Keratinocyte (primary cell): ENCODE results near the gene ASPN. TPM values are rescaled to one million over a fixed set of nuclear protein-coding genes. Genes with fewer than 3 reads are reported as not detected.

Experiments used
- DNase-seq: peaks from one replicate; pipeline ENCODE4 v3.0.0-alpha.2; 2011; ENCODE audit warnings: low read depth, missing footprints, low spot score
- FAIRE-seq: peaks from 2 replicates; lab custom pipeline; 2011; peaks lifted over from hg19 to GRCh38; lab: Jason Lieb, UNC
- H2AFZ ChIP-seq: 2 replicates; pipeline ENCODE4 v1.6.0; 2012; ENCODE audit warnings: low read length, control low read depth, inconsistent platforms; ENCODE audit not compliant: control insufficient read depth
- H3K27ac ChIP-seq: 2 replicates; pipeline ENCODE4 v1.5.1; 2011; ENCODE audit warnings: low read length; ENCODE audit not compliant: control insufficient read depth, insufficient read depth
- H3K27me3 ChIP-seq: 3 replicates; pipeline ENCODE4 v1.6.0; 2011; ENCODE audit warnings: low read length; ENCODE audit not compliant: control insufficient read depth, insufficient read depth; ENCODE audit errors: extremely low read depth
- H3K36me3 ChIP-seq, 2 experiments: 2 replicates in 1 of 2; 3 replicates in 1 of 2; pipeline ENCODE4 v1.5.1; 2011; ENCODE audit warnings: low read length in 2 of 2, mild to moderate bottlenecking in 1 of 2; ENCODE audit not compliant: control insufficient read depth in 2 of 2, insufficient read depth in 2 of 2; ENCODE audit errors: extremely low read depth in 1 of 2
- H3K4me1 ChIP-seq: 3 replicates; pipeline ENCODE4 v1.5.1; 2011; ENCODE audit warnings: low read length; ENCODE audit not compliant: control insufficient read depth, insufficient read depth; ENCODE audit errors: extremely low read depth
- H3K4me2 ChIP-seq: 3 replicates; pipeline ENCODE4 v1.6.0; 2011; ENCODE audit warnings: low read depth, low read length; ENCODE audit not compliant: control insufficient read depth, insufficient read depth; ENCODE audit errors: extremely low read depth
- H3K4me3 ChIP-seq, 3 experiments: fragments of 200-600 bp in 1 of 3; sonication (generic) in 1 of 3; 2 replicates in 2 of 3; 3 replicates in 1 of 3; pipeline ENCODE4 v1.5.1; 2011 to 2016; ENCODE audit warnings: low read length in 3 of 3, mild to moderate bottlenecking in 3 of 3, control low read depth in 2 of 3, inconsistent platforms in 1 of 3, low read depth in 1 of 3, mixed read lengths in 1 of 3, mixed run types in 1 of 3, moderate library complexity in 1 of 3; ENCODE audit not compliant: control insufficient read depth in 2 of 3, insufficient read depth in 2 of 3; ENCODE audit errors: extremely low read depth in 1 of 3
- H3K79me2 ChIP-seq: 2 replicates; pipeline ENCODE4 v1.6.0; 2012; ENCODE audit warnings: low read length; ENCODE audit not compliant: control insufficient read depth, insufficient read depth
- H3K9ac ChIP-seq: 3 replicates; pipeline ENCODE4 v1.6.0; 2011; ENCODE audit warnings: low read length; ENCODE audit not compliant: control insufficient read depth, insufficient read depth; ENCODE audit errors: extremely low read depth
- H3K9me1 ChIP-seq: 3 replicates; pipeline ENCODE4 v1.6.0; 2011; ENCODE audit warnings: low read length; ENCODE audit not compliant: control insufficient read depth, insufficient read depth; ENCODE audit errors: extremely low read depth
- H3K9me3 ChIP-seq: 2 replicates; pipeline ENCODE4 v1.5.1; 2012; ENCODE audit warnings: low read depth, low read length; ENCODE audit not compliant: control insufficient read depth
- H4K20me1 ChIP-seq: 3 replicates; pipeline ENCODE4 v1.6.0; 2011; ENCODE audit warnings: low read length; ENCODE audit not compliant: control insufficient read depth, insufficient read depth; ENCODE audit errors: extremely low read depth
- EZH2 ChIP-seq: IDR thresholded peaks from one replicate; pipeline ENCODE4 v1.6.1; 2012; ENCODE audit warnings: inconsistent platforms, mild to moderate bottlenecking, low read length, moderate library complexity
- dilution Hi-C: fragments of 300-500 bp; cut with MboI; formaldehyde crosslinking; loops from one replicate; pipeline ENCODE4 v1.7.0; 2020; ENCODE audit warnings: low sequenced_read_pairs; ENCODE audit not compliant: extremely low pct_ligation_motif_present
- polyA plus RNA-seq, 5 experiments: library from polyadenylated mRNA; depleted of rRNA in 3 of 5; stranded (reverse) in 3 of 5; stranded (forward) in 1 of 5; unstranded in 1 of 5; fragments of >200 nt; gene quantifications; 1 replicate in 1 of 5; 2 replicates in 3 of 5; 3 replicates in 1 of 5; pipeline versions ENCODE4 v1.2.1 to v1.2.3, GENCODE V29; 2011 to 2012; ENCODE audit warnings: missing spikeins in 2 of 5, low read depth in 1 of 5, low replicate concordance in 1 of 5
- TF ChIP-seq, protein P1 (sequence below), 3 experiments: IDR thresholded peaks in 1 of 3; conservative IDR thresholded peaks in 1 of 3; optimal IDR thresholded peaks in 1 of 3; 2 replicates in 2 of 3; 3 replicates in 1 of 3; pipeline versions ENCODE3 to v1.5.1; 2011; ENCODE audit warnings: low read length in 3 of 3, mild to moderate bottlenecking in 3 of 3, moderate library complexity in 2 of 3, control low read depth in 1 of 3, inconsistent platforms in 1 of 3; ENCODE audit not compliant: insufficient read depth in 2 of 3; ENCODE audit errors: extremely low read depth in 1 of 3

Gene ASPN
- polyA plus RNA-seq, 1 donor (not counting 4 experiments of a cell fraction or from before 2014, with no cell fraction given): 0.63 TPM

GRCh38 chr9:92480986-92481633, 1.2 kb downstream of the ASPN start:
- peaks cover 36% of the 10 kb centered on the region for H3K4me1 ChIP-seq
- dilution Hi-C loops: no loop called here
- TF ChIP-seq, protein P1, sequence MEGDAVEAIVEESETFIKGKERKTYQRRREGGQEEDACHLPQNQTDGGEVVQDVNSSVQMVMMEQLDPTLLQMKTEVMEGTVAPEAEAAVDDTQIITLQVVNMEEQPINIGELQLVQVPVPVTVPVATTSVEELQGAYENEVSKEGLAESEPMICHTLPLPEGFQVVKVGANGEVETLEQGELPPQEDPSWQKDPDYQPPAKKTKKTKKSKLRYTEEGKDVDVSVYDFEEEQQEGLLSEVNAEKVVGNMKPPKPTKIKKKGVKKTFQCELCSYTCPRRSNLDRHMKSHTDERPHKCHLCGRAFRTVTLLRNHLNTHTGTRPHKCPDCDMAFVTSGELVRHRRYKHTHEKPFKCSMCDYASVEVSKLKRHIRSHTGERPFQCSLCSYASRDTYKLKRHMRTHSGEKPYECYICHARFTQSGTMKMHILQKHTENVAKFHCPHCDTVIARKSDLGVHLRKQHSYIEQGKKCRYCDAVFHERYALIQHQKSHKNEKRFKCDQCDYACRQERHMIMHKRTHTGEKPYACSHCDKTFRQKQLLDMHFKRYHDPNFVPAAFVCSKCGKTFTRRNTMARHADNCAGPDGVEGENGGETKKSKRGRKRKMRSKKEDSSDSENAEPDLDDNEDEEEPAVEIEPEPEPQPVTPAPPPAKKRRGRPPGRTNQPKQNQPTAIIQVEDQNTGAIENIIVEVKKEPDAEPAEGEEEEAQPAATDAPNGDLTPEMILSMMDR (optimal IDR thresholded peaks at IDR 0.05 in 1 of 3, IDR thresholded peaks at IDR 0.05 in 1 of 3, conservative IDR thresholded peaks at IDR 0.05 in 1 of 3; ENCODE audit: extremely low read depth in 1 of 3, insufficient read depth in 2 of 3, low read length in 3 of 3): no peak
- no peak for TF ChIP-seq EZH2
- peak overlapping the region; percentile 83 for H2AFZ ChIP-seq
- no peaks in the 10 kb centered on the region for H3K27me3 ChIP-seq
- DNase-seq (no peak), FAIRE-seq (peak; percentile 17)
- H3K9ac ChIP-seq: peak overlapping the region; percentile 35
- H3K4me3 ChIP-seq: peak overlapping the region in 2 of 3 experiments; percentile 13 to 39
- H3K36me3 ChIP-seq: no peaks in the 10 kb centered on the region
- no peaks in the 10 kb centered on the region for H3K9me1 ChIP-seq
- no peaks in the 10 kb centered on the region for H4K20me1 ChIP-seq
- H3K9me3 ChIP-seq: no peaks in the 10 kb centered on the region
- H3K27ac ChIP-seq: peak overlapping the region; percentile 90
- peak overlapping the region; percentile 67 for H3K4me2 ChIP-seq
- no peaks in the 10 kb centered on the region for H3K79me2 ChIP-seq

DNA sequence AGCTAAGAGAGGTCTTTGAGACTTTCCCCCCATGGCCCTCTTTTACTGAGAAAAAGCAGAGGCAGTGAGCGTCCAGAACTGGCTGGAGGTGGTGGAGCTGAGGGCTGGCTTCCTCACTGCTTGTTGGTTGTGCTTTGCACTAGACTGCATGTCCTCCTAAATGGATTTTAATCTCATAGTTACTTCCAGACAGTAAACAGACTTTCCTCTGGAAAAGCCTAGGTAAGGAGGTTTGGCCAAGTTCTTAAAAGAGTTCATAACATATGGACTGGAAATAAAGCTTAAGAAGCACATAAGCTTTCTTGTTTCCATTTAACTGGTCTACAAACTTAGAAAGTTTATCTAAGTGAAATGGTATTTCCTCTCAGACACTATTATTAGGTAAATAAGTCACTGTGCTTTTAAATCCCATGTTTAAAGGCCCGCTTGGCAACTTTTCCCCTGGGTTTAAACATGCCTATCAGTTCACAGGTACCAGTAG, 2.0 kb downstream of the ASPN start:
- H3K9me1 ChIP-seq: no peaks in the 10 kb centered on the region
- H3K27me3 ChIP-seq: no peaks in the 10 kb centered on the region
- FAIRE-seq: no peak
- dilution Hi-C loops: no loop called here
- TF ChIP-seq EZH2: no peak
- TF ChIP-seq, protein P1 (optimal IDR thresholded peaks at IDR 0.05 in 1 of 3, IDR thresholded peaks at IDR 0.05 in 1 of 3, conservative IDR thresholded peaks at IDR 0.05 in 1 of 3; ENCODE audit: extremely low read depth in 1 of 3, insufficient read depth in 2 of 3, low read length in 3 of 3): no peak
- H4K20me1 ChIP-seq: no peaks in the 10 kb centered on the region
- peak overlapping the region; percentile 67 for H3K4me2 ChIP-seq
- no peak for DNase-seq
- H3K4me1 ChIP-seq: peaks cover 36% of the 10 kb centered on the region
- H3K36me3 ChIP-seq: no peaks in the 10 kb centered on the region
- H3K4me3 ChIP-seq: no peak overlapping the region
- H3K79me2 ChIP-seq: no peaks in the 10 kb centered on the region
- H3K27ac ChIP-seq: peak overlapping the region; percentile 90
- H3K9me3 ChIP-seq: no peaks in the 10 kb centered on the region
- H3K9ac ChIP-seq: peak overlapping the region; percentile 35
- peak overlapping the region; percentile 83 for H2AFZ ChIP-seq
